ENCODE measurements around the gene NTRK1.

Gene NTRK1

GRCh38 chr1:156860628-156861423, at the start of gene NTRK1 (continued):
- TF ChIP-seq, protein P1, sequence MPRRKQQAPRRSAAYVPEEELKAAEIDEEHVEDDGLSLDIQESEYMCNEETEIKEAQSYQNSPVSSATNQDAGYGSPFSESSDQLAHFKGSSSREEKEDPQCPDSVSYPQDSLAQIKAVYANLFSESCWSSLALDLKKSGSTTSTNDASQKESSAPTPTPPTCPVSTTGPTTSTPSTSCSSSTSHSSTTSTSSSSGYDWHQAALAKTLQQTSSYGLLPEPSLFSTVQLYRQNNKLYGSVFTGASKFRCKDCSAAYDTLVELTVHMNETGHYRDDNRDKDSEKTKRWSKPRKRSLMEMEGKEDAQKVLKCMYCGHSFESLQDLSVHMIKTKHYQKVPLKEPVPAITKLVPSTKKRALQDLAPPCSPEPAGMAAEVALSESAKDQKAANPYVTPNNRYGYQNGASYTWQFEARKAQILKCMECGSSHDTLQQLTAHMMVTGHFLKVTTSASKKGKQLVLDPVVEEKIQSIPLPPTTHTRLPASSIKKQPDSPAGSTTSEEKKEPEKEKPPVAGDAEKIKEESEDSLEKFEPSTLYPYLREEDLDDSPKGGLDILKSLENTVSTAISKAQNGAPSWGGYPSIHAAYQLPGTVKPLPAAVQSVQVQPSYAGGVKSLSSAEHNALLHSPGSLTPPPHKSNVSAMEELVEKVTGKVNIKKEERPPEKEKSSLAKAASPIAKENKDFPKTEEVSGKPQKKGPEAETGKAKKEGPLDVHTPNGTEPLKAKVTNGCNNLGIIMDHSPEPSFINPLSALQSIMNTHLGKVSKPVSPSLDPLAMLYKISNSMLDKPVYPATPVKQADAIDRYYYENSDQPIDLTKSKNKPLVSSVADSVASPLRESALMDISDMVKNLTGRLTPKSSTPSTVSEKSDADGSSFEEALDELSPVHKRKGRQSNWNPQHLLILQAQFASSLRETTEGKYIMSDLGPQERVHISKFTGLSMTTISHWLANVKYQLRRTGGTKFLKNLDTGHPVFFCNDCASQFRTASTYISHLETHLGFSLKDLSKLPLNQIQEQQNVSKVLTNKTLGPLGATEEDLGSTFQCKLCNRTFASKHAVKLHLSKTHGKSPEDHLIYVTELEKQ (tag by site-specific recombination; IDR thresholded peaks at IDR 0.05; ENCODE audit: borderline replicate concordance): no peak
- no peak for TF ChIP-seq BCL11A (tag by site-specific recombination; IDR thresholded peaks at IDR 0.05; ENCODE audit: low read depth)
- TF ChIP-seq ZNF16 (tag by site-specific recombination; IDR thresholded peaks at IDR 0.05; ENCODE audit: low read depth): no peak
- TF ChIP-seq ZIC2 (tag by site-specific recombination; IDR thresholded peaks at IDR 0.05): no peak
- TF ChIP-seq ZNF394 (tag by site-specific recombination; IDR thresholded peaks at IDR 0.05; ENCODE audit: borderline replicate concordance): no peak
- TF ChIP-seq ZXDB (tag by site-specific recombination; IDR thresholded peaks at IDR 0.05): 0 out of 2 replicates have a peak, but pooled peaks have one; percentile 4
- TF ChIP-seq ZNF112 (tag by site-specific recombination; IDR thresholded peaks at IDR 0.05): no peak
- TF ChIP-seq REPIN1 (tag by site-specific recombination; IDR thresholded peaks at IDR 0.05; ENCODE audit: low read depth): no peak
- TF ChIP-seq ZNF132 (tag by site-specific recombination; IDR thresholded peaks at IDR 0.05; ENCODE audit: borderline replicate concordance): no peak
- TF ChIP-seq ZNF707 (tag by site-specific recombination; IDR thresholded peaks at IDR 0.05): no peak
- no peak for TF ChIP-seq MZF1 (tag by site-specific recombination; IDR thresholded peaks at IDR 0.05; ENCODE audit: borderline replicate concordance)
- no peak for TF ChIP-seq ZNF155 (tag by site-specific recombination; IDR thresholded peaks at IDR 0.05)
- TF ChIP-seq ZNF561 (tag by site-specific recombination; IDR thresholded peaks at IDR 0.05; ENCODE audit: borderline replicate concordance): no peak
- no peak for TF ChIP-seq ZNF692 (tag by site-specific recombination; IDR thresholded peaks at IDR 0.05)
- TF ChIP-seq EGR2 (tag by site-specific recombination; IDR thresholded peaks at IDR 0.05; ENCODE audit: low read depth): peak; percentile 44
- TF ChIP-seq ZBTB48 (tag by site-specific recombination; IDR thresholded peaks at IDR 0.05): no peak
- TF ChIP-seq ZNF146 (tag by site-specific recombination; IDR thresholded peaks at IDR 0.05): no peak
- no peak for TF ChIP-seq OVOL3 (tag by site-specific recombination; IDR thresholded peaks at IDR 0.05)
- TF ChIP-seq KLF8 (tag by site-specific recombination; IDR thresholded peaks at IDR 0.05): peak; percentile 18; the same call in 1 of the 2 replicates
- TF ChIP-seq ZNF549 (tag by site-specific recombination; IDR thresholded peaks at IDR 0.05): no peak
- no peak for TF ChIP-seq ZNF37A (tag by site-specific recombination; IDR thresholded peaks at IDR 0.05)
- TF ChIP-seq, protein P2, sequence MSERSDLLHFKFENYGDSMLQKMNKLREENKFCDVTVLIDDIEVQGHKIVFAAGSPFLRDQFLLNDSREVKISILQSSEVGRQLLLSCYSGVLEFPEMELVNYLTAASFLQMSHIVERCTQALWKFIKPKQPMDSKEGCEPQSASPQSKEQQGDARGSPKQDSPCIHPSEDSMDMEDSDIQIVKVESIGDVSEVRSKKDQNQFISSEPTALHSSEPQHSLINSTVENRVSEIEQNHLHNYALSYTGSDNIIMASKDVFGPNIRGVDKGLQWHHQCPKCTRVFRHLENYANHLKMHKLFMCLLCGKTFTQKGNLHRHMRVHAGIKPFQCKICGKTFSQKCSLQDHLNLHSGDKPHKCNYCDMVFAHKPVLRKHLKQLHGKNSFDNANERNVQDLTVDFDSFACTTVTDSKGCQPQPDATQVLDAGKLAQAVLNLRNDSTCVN (tag by site-specific recombination; optimal IDR thresholded peaks at IDR 0.05): no peak
- no peak for TF ChIP-seq ZNF18 (tag by site-specific recombination; IDR thresholded peaks at IDR 0.05)
- TF ChIP-seq ZNF211 (tag by site-specific recombination; IDR thresholded peaks at IDR 0.05; ENCODE audit: low read depth): no peak
- TF ChIP-seq ZSCAN4 (tag by site-specific recombination; IDR thresholded peaks at IDR 0.05): no peak
- no peak; the same call in 1 of the 2 replicates for TF ChIP-seq ZBTB20 (tag by site-specific recombination; IDR thresholded peaks at IDR 0.05)
- no peak for TF ChIP-seq ZNF2 (tag by site-specific recombination; IDR thresholded peaks at IDR 0.05)

Measured in HEK293 (cell line).